CD4-positive, alpha-beta T cell treated with Interleukin-6 at 100 ng/mL for 8 hours (primary cell): ENCODE data around the gene OR7D2.

Experiments used
- DNase-seq: peaks from one replicate; pipeline ENCODE4 v3.0.0-alpha.2; 2020; ENCODE audit warnings: mixed read lengths, low spot score

OR7D2 gene

GRCh38 chr19:9205501-9206113, 26.8 kb downstream of the OR7D2 start:
- peak; percentile 59 for DNase-seq

- no peak for DNase-seq
Measured at GRCh38 chr19:9219489-9219888, 40.7 kb downstream of the OR7D2 start, which contains the start of gene OR7D4. Gene OR7D4, minus strand, starts transcription at chr19:9219589. Its CDS starts 4,752 bp downstream, at chr19:9214837.
